Measurements from ENCODE around the gene SPTBN4. TPM values are rescaled to one million over a fixed set of nuclear protein-coding genes. Genes with fewer than 3 reads are reported as not detected.

SPTBN4 gene
- polyA plus RNA-seq, 1 donor from 2014 or later = 12.7 TPM

DNA sequence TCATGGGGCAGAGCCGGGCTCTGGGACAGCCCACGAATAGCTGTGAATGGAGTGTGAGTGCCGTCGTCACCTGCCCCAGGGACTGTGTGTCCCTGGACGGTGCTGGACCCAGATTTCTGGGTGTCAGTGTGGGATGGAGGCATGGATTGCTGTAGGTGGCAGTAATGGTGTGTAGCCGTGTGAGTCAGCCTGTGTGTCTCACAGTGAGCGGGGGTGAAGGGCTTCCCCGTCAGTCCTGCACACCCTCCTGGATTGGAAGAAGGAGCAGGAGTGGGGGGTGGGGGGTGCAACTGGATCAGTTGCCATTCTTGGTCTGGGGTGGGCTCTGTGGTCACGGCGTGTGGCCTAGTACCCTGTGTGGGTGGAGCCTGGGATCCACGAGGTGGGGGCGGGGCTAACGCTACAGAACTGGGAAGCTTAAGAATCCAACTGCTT is 127.9 kb downstream of the SPTBN4 start:
- Histone ChIP-seq H2AFZ (ENCODE audit: low read depth, low read length) (no peak overlapping the region), H3K9me2 (ENCODE audit: insufficient read depth, low read length) (no peaks in the 10 kb centered on the region), H3F3A (ENCODE audit: insufficient read depth, low read length, poor library complexity, severe bottlenecking) (no peaks in the 10 kb centered on the region), H3K9me3 (ENCODE audit: low read length) (no peaks in the 10 kb centered on the region), H3K4me2 (ENCODE audit: low read length) (peak overlapping the region; percentile 67), H4K20me1 (ENCODE audit: insufficient read depth) (no peaks in the 10 kb centered on the region), H3K79me2 (replicated peaks; ENCODE audit: insufficient read depth, low read length) (no peaks in the 10 kb centered on the region), H3K27ac (ENCODE audit: low read length) (peak overlapping the region; percentile 58), H3K9ac (ENCODE audit: low read length) (peak overlapping the region; percentile 60), H3K4me3 (ENCODE audit: low read length) (peak overlapping the region; percentile 68), H3K36me3 (ENCODE audit: insufficient read depth, low read length) (no peaks in the 10 kb centered on the region), H3K27me3 (ENCODE audit: insufficient read depth, low read depth, low read length) (peaks cover 14% of the 10 kb centered on the region)
- TF ChIP-seq TAF1 (IDR thresholded peaks at IDR 0.05; ENCODE audit: low read depth) = no peak
- no peak for TF ChIP-seq EZH2 (IDR thresholded peaks at IDR 0.05; ENCODE audit: borderline replicate concordance, insufficient read depth, low read length, poor library complexity, severe bottlenecking)
- no peak for TF ChIP-seq POLR2AphosphoS5 (IDR thresholded peaks at IDR 0.05)
- TF ChIP-seq, protein P1, sequence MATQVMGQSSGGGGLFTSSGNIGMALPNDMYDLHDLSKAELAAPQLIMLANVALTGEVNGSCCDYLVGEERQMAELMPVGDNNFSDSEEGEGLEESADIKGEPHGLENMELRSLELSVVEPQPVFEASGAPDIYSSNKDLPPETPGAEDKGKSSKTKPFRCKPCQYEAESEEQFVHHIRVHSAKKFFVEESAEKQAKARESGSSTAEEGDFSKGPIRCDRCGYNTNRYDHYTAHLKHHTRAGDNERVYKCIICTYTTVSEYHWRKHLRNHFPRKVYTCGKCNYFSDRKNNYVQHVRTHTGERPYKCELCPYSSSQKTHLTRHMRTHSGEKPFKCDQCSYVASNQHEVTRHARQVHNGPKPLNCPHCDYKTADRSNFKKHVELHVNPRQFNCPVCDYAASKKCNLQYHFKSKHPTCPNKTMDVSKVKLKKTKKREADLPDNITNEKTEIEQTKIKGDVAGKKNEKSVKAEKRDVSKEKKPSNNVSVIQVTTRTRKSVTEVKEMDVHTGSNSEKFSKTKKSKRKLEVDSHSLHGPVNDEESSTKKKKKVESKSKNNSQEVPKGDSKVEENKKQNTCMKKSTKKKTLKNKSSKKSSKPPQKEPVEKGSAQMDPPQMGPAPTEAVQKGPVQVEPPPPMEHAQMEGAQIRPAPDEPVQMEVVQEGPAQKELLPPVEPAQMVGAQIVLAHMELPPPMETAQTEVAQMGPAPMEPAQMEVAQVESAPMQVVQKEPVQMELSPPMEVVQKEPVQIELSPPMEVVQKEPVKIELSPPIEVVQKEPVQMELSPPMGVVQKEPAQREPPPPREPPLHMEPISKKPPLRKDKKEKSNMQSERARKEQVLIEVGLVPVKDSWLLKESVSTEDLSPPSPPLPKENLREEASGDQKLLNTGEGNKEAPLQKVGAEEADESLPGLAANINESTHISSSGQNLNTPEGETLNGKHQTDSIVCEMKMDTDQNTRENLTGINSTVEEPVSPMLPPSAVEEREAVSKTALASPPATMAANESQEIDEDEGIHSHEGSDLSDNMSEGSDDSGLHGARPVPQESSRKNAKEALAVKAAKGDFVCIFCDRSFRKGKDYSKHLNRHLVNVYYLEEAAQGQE (IDR thresholded peaks at IDR 0.05; ENCODE audit: borderline replicate concordance) = no peak
- TF ChIP-seq EP300 (conservative IDR thresholded peaks at IDR 0.05; ENCODE audit: poor library complexity, severe bottlenecking) = no peak
- TF ChIP-seq, protein P2, sequence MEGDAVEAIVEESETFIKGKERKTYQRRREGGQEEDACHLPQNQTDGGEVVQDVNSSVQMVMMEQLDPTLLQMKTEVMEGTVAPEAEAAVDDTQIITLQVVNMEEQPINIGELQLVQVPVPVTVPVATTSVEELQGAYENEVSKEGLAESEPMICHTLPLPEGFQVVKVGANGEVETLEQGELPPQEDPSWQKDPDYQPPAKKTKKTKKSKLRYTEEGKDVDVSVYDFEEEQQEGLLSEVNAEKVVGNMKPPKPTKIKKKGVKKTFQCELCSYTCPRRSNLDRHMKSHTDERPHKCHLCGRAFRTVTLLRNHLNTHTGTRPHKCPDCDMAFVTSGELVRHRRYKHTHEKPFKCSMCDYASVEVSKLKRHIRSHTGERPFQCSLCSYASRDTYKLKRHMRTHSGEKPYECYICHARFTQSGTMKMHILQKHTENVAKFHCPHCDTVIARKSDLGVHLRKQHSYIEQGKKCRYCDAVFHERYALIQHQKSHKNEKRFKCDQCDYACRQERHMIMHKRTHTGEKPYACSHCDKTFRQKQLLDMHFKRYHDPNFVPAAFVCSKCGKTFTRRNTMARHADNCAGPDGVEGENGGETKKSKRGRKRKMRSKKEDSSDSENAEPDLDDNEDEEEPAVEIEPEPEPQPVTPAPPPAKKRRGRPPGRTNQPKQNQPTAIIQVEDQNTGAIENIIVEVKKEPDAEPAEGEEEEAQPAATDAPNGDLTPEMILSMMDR (IDR thresholded peaks at IDR 0.05; ENCODE audit: poor library complexity, severe bottlenecking) = peak; percentile 4
- TF ChIP-seq SMC3 (conservative IDR thresholded peaks at IDR 0.05; ENCODE audit: poor library complexity) = no peak

DNA sequence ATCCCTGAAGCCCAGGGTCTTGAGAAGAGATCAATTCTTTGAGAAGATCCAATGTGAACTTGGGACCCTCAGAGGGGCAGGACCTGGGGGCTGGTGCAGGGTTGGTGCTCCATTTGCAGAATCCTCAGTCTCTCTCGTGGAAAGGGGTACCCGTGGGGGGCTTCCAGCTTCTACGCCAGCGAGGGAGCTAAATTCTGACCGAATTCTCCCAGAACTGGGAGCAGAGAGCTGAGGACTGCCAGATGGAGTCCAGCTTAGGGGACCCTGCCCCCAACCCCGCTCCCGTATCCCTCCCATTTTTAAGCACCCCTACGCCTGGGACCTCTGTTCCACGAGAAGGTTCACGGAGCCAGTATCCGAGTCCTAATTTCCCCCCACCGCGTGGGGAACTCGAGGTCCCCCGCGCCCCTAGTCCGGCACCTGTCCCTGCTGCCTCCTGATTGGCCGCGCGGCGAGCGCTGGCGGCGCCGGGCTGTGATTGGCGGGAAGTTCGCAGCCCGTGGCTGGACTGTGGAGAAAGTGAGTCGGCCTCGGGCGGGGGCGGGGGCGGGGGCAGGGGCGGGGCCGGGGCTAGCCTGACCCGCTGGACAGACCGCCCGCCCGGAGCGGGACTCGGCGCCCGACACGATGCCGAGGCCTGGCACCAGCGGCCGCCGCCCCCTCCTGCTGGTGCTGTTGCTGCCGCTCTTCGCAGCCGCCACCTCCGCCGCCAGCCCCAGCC is 130.0 kb downstream of the SPTBN4 start:
- H3K36me3 ChIP-seq (ENCODE audit: insufficient read depth, low read length) = no peaks in the 10 kb centered on the region
- H3K27ac ChIP-seq (ENCODE audit: low read length) = no peak overlapping the region
- H3F3A ChIP-seq (ENCODE audit: insufficient read depth, low read length, poor library complexity, severe bottlenecking) = no peaks in the 10 kb centered on the region
- H3K9me2 ChIP-seq (ENCODE audit: insufficient read depth, low read length) = no peaks in the 10 kb centered on the region
- H3K4me2 ChIP-seq (ENCODE audit: low read length) = no peak overlapping the region
- peaks cover 21% of the 10 kb centered on the region for H3K27me3 ChIP-seq (ENCODE audit: insufficient read depth, low read depth, low read length)
- H4K20me1 ChIP-seq (ENCODE audit: insufficient read depth) = no peaks in the 10 kb centered on the region
- H3K4me3 ChIP-seq (ENCODE audit: low read length) = peak overlapping the region; percentile 61
- no peak overlapping the region for H3K9ac ChIP-seq (ENCODE audit: low read length)
- no peak overlapping the region for H2AFZ ChIP-seq (ENCODE audit: low read depth, low read length)
- TF ChIP-seq EZH2 (IDR thresholded peaks at IDR 0.05; ENCODE audit: borderline replicate concordance, insufficient read depth, low read length, poor library complexity, severe bottlenecking) = no peak
- no peak for TF ChIP-seq SMC3 (conservative IDR thresholded peaks at IDR 0.05; ENCODE audit: poor library complexity)
- TF ChIP-seq RAD21 (conservative IDR thresholded peaks at IDR 0.05) = no peak
- TF ChIP-seq, protein P1 (IDR thresholded peaks at IDR 0.05; ENCODE audit: borderline replicate concordance) = no peak
- TF ChIP-seq POLR2AphosphoS5 (IDR thresholded peaks at IDR 0.05) = no peak
- TF ChIP-seq EP300 (conservative IDR thresholded peaks at IDR 0.05; ENCODE audit: poor library complexity, severe bottlenecking) = no peak
- no peak for TF ChIP-seq MXI1 (conservative IDR thresholded peaks at IDR 0.05; ENCODE audit: poor library complexity, severe bottlenecking)
- TF ChIP-seq, protein P2 (IDR thresholded peaks at IDR 0.05; ENCODE audit: poor library complexity, severe bottlenecking) = no peak
- TF ChIP-seq TAF1 (IDR thresholded peaks at IDR 0.05; ENCODE audit: low read depth) = no peak
- no peaks in the 10 kb centered on the region for H3K79me2 ChIP-seq (replicated peaks; ENCODE audit: insufficient read depth, low read length)
- H3K9me3 ChIP-seq (ENCODE audit: low read length) = no peaks in the 10 kb centered on the region

Measured in neural cell (in vitro differentiated cells).